GM21390 (cell line): ENCODE measurements around the gene MSMB.
"Not testable (repeated sequence)": the region's sequence is repeated elsewhere in the genome, so short reads cannot be mapped to it uniquely, and the experiment has no call there.

ENCODE experiments used
- ATAC-seq: cut with Tn5 transposase; IDR thresholded peaks from one replicate; pipeline ENCODE4 v1.9.1; 2021; ENCODE audit not compliant: unreplicated experiment

Gene MSMB

DNA sequence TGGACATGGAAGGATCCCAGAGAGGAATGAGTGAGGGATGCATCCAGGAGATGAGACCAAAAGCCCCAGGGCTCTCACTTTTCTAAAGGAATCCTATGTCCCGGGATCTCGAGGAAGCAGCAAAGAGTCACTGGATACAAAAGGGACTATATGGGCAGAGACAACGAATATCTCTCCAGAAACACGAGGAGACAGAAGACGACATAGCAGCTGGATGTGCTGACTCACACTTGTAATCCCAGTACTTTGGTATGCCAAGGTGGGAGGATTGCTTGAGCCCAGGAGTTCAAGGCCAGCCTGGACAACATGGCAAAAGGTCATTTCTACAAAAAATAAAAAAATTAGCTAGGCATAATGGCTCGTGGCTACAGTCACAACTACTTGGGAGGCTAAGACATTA lies 24.7 kb upstream of the MSMB start:
- no peak for ATAC-seq

- no peak for ATAC-seq
These were observed 23.8 kb upstream of the MSMB start for GRCh38 chr10:46069771-46070463.

DNA sequence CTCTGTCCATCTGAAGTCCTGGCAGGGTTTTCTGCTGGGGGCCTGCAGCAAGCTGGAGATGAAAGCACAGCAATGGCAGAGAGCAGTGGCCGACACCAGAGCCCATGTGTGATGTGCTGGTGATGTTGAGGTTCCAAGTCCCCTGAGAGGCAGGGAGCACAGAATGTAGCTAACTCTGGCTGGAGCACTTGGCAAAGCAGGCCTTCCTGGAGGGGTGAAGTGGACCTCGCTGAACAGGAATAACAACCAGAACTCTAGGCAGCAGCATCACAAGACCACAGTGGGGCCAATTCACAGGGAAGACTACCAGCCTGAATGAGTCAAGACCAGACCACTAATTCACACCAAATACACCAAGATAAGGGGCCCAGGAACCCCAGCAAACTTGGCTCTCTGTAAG lies 22.8 kb upstream of the MSMB start:
- no peak for ATAC-seq

- no peak for ATAC-seq
These were observed 22.0 kb upstream of the MSMB start for GRCh38 chr10:46068117-46068516.

DNA sequence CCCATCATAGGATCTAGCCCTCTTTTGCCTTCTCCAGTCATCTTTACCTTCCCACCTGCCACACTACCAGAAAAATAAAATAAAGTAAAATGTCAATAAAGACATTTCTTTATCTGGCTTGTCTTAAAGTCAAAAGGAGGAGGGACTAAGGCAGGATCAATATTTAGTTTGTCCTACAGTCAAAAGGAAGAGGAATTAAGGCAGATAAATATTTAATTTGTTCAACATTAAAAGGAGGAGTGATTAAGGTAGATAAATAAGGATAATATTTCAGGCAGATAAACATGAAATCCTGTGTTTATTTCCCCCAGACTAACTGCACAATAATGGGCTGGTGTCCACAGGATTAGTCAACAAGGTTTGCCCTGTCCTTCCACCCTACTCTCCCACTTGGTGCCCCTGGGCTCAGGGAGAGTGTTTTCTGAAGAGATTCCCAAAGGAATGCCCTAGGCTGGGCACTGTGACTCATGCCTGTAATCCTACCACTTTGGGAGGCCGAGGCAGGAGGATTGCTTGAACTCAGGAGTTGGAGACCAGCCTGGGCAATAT lies 18.3 kb upstream of the MSMB start:
- no peak for ATAC-seq

GRCh38 chr10:46062723-46063428 lies 16.8 kb upstream of the MSMB start:
- no peak for ATAC-seq

GRCh38 chr10:46060706-46061105 lies 14.6 kb upstream of the MSMB start:
- ATAC-seq = no peak

- not testable (repeated sequence) for ATAC-seq
These were observed 11.9 kb upstream of the MSMB start for GRCh38 chr10:46057927-46058326.

- ATAC-seq = no peak
These were observed 11.0 kb upstream of the MSMB start for GRCh38 chr10:46057038-46057437.

DNA sequence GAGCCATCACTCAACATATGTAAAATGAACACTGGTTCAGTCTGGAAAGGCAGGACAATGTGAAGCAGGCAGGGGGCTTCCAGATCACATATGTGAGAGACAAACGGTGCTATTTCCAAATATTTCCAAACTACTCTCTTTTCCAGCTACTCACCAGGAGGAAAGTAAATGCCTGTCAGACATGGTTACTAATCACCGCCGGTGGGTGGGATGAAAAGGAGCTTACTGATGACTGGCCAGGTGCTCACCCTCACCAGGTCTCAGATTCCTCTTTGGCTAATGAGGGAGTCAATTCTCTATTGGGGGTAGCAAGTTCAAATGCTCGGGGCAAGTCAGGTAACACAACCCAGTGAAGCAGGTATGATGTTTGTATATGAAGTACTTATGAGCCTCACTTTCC lies 9.7 kb upstream of the MSMB start:
- ATAC-seq = no peak

DNA sequence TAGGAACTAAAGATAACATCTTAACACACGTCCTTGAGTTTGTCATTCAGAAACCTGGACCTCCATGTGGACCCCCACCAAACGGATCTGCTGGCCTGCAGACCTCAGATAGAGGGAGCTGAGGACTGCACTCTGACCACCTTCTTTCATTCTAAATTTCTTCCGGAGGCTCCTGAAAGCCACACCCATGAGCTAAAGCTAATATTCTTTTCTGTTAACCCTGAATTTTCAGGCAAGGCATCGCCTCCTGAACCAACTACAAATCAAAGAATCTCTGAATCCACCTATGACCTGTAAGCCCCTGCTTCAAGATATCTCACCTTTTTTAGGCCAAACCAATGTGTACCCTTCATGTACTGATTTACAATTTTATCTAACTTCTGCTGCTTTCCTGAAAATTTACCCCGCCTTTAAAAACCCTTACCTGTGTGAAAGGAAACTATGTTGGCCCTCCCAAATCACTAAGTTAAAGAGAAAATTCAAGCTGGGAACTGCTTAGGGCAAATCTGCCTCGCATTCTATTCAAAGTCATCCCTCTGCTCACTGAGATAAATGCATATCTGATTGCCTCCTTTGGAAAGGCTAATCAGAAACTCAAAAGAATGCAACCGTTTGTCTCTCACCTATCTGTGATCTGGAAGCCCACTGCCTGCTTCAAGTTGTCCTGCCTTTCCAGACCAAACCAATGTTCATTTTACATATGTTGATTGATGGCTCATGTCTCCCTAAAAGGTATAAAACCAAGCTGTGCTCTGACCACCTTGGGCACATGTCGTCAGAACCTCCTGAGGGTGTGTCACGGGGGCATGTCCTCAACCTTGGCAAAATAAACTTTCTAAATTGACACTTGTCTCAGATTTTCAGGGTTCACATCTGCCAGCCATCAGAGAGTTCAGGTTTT lies 7.7 kb upstream of the MSMB start:
- no peak for ATAC-seq

GRCh38 chr10:46052791-46053375 lies 6.8 kb upstream of the MSMB start:
- no peak for ATAC-seq

- ATAC-seq = no peak
These were observed 6.2 kb upstream of the MSMB start for GRCh38 chr10:46052057-46052790.

- ATAC-seq = no peak
These were observed 5.0 kb upstream of the MSMB start for GRCh38 chr10:46050941-46051623.

DNA sequence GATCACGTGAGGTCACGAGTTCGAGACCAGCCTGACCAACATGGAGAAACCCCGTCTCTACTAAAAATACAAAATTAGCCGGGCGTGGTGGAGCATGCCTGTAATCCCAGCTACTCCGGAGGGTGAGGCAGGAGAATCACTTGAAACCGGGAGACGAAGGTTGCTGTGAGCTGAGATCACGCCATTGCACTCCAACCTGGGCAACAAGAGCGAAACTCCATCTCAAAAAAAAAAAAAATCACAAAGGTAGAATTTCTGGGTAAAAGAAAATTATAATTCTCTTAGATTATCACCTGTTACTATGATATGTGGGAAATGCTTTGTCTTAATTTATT lies 3.4 kb upstream of the MSMB start:
- not testable (repeated sequence) for ATAC-seq

DNA sequence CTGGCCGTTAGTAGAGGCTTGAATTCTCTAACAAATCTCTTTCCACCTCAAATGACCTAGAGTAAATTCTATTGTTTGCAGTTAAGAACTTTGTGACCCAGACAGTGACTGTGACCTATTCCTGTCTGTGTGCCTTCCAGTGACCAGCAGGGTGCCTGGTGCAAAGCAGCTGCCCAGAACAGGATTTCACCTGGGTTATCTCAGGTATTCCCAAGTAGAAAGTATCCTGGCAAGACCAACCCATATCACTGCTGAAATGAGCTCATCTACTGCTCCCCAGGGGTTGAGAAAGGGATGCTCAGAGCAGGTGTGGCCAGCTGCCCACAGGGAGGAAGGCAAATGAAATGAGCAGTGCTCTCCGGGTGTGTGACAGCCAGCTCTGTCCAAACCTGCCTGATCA lies 2.1 kb upstream of the MSMB start:
- no peak for ATAC-seq

GRCh38 chr10:46042527-46042926 lies 3.5 kb downstream of the MSMB start:
- ATAC-seq = no peak

GRCh38 chr10:46040004-46040403 lies 6.1 kb downstream of the MSMB start:
- ATAC-seq = no peak

- no peak for ATAC-seq
These were observed 8.8 kb downstream of the MSMB start for GRCh38 chr10:46037107-46037825.
